EH (cell line): Measurements from ENCODE around the gene CH25H.
"Not testable (repeated sequence)": the region's sequence is repeated elsewhere in the genome, so short reads cannot be mapped to it uniquely, and the experiment has no call there.

Experiments
- DNase-seq: peaks from one replicate; pipeline ENCODE4 v3.0.0-alpha.2; 2015; ENCODE audit warnings: low read depth

CH25H gene

DNA sequence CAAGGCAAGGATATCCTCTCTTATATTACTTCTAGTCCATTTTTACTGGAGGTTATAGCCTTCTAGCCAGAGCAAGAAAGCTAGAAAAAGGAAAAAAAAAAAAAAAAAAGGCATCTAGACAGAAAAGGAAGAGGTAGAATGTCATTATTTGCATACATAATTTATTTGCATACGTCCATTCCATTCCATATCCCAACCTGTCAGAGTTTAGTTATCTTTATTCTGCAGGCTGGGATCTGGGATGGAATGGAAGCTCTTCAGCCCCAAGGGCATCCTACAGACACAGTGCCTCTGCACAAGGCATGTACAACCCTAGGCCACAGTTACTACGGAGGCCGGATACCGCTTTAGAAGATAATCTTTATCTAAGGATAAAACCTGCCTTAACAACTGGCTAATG lies 9.6 kb downstream of the CH25H start:
- DNase-seq, result no peak

DNA sequence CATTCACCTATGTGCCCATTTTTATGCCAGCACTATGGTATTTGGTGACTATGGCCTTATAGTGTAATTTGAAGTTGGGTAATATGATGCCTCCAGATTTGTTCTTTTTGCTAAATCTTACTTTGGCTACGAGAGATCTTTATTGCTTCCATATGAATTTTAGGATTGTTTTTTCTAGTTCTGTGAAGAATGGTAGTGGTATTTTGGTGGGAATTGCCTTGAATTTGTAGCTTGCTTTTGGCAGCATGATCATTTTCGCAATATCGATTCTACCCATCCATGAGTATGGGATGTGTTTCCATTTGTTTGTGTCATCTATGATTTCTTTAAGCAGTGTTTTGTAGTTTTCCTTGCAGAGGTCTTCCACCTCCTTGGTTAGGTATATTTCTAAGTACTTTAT lies 15.8 kb downstream of the CH25H start:
- not testable (repeated sequence) for DNase-seq

DNA sequence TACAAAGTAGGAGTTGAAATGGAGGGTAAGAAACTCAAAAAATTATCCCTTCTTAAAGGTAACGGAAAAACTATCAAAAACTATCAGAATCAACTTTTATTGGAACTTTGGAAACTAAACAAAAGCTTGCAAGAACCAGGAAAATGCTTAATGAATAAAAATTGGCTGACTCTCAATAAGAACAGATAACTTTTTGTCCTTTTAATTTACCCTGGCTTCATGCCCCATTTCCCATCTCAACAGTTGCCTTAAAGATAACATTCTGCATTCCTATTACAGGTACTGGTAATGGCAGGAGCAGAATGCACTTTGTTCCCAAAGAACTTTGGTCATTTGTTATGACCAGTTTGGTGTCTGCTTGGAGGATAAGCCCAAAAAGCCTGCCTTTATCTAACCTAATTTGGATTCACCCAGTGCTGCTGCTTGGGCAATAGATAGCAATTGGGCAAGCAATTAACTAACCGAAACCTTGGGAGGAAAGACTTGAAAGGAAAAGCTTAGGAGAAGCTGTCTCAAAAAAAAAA lies 17.8 kb downstream of the CH25H start:
- DNase-seq, result no peak

DNA sequence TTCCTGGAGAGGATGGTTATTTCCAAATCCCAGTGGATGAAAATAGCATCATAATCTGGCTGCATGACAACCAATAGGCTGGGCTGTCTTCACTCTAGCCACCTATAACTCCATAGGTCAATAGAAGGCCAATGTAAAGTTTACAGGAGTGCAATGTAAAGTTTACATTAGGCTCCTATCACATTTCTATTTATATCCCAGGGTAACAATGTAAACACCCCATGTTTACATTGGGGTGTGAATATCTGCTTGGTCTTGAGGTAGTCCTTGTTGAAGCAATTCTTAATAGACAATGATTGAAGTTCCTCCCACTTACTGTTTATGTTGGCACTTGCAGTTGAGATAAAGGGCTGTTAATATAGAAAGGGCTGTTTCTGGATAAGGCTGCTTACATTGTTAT lies 21.5 kb downstream of the CH25H start:
- no peak for DNase-seq

DNA sequence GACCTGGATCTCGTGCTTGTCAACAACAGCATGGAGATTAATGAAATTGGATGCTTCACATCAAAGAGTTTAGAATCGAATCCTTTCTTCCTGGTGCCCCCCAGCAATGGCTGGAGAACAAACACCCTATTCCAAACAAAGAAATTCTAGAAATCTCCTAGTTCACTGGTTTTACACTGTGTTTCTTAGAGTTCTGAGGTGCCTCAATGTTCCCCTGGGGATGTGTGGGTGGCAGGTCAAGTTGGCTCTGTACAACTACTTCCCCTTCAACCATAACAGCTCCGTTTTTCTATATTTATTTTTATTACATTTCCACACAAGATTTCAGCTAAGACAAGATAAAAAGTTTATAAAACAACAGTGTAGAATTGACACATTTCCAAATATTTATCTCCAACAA lies 22.5 kb downstream of the CH25H start:
- DNase-seq, result no peak

DNA sequence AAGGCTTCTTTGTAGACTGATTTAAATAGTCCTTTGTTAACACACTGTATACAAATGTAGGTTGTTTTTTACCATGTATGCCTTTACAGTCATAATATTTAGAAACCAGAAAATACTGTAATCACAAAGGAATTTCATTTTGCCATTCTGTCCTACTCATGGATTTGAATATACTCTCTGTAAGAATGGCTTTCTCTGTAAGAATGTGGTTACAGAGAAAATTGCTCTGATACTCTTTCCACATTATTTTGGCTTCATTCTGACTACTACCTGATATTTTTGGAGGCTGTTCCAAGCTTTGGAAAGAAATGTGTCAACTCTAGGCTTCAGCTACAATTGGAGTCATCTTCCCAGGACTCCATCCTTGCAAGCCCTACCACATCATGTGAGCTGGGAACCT lies 23.5 kb downstream of the CH25H start:
- DNase-seq, result no peak

DNA sequence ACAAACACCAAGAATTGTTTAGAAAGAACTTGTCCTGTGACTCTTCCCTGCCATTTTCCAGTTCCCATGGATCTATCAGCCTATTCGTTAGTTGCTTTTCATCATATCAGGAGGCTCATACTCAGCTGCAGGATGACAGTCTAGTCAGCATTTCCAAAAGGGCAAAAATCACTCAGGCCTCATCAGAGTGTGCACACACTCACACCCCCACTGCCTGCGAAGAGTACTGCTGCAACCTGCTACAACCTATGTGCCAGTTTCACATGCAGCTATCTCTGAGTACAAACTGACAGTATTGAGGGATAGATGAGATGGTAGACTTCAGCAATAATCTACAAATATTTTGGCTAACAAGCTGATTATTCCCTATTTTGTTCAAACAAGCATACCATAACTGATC lies 24.2 kb downstream of the CH25H start:
- DNase-seq, result no peak

DNA sequence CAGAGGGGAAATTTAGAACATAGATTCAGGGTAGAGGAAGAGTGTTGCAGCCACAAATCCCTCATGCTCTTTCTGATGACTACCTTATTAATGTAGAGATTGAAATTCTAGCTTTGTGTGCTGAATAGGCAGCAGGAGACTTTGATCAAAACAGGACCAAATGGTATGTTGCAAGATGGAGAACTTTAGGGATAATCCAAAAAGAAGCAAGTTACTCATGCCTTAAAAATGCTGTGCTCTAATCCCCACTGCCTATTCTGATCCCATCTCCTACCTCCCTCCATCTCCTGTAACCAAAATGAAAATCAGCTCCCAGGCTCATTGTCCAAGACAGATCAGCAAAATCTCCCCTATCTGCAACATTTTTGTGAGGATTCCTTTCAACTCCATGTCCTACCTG lies 31.3 kb downstream of the CH25H start:
- DNase-seq, result no peak

DNA sequence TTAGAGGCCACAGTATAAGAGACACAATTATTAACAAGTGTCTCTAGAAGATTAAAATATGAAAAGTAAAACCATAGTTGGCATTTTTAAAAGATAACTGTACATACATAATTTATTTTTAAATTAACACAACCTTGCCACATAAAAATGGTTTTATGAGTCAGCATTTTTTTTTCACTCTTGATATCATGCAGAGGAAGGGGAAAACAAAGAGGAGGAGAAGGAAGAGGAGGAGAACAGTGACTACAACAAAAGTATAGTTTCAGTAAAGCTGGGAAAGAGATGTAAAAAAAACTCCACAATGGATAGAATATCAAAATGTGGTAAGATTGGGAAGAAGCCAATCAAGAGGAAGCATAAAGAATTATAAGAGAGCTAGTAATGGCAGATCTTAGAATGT lies 34.0 kb downstream of the CH25H start:
- DNase-seq, result no peak

DNA sequence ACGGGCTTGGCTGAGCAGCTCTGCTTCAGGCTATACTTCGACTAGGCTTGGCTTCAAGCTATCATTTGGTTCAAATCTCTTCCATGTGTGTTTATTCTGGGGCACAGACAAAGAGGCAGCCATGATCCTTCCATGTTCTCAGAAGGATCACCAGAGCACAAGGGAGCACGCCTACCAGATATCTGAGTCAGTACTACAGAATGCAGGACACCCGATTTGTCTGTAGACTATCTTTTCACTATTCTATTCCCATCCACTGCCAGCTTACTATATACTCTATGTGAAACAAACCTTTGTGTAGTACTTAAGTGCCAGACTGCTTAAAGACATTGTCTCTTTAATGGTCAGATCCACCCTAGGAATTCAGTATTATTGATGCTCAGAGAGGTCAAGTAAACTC lies 35.1 kb downstream of the CH25H start:
- peak; percentile 56 for DNase-seq

DNA sequence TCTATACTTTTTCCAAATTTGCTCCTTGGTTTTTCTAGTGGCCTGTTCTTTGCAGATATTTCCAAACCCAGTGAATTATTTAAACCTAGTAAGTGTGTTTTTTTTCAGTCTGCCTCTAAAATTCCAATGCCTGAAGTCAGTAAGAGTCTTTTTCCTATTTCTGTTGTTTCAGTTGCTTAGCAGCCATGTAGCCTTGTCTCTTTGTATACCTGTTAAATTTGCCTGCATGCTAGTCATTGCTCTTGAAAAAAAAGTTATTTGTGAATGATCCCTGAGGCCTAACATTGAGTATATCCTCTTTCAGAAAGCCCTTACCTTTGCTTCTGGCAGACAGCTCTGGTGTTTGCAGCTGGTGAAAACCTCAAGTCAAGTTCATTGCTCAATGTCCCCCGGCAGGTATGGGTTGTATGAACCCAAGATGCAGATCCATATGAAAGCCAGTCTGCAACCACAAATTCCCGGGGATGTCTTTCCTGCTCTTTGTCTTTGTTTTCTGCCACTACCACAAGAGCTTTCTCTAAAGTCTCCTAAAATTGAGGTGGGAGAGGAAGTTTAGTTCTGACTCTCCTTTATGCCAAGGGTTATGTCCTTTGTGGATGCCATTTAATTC lies 35.7 kb downstream of the CH25H start:
- peak; percentile 29 for DNase-seq

DNA sequence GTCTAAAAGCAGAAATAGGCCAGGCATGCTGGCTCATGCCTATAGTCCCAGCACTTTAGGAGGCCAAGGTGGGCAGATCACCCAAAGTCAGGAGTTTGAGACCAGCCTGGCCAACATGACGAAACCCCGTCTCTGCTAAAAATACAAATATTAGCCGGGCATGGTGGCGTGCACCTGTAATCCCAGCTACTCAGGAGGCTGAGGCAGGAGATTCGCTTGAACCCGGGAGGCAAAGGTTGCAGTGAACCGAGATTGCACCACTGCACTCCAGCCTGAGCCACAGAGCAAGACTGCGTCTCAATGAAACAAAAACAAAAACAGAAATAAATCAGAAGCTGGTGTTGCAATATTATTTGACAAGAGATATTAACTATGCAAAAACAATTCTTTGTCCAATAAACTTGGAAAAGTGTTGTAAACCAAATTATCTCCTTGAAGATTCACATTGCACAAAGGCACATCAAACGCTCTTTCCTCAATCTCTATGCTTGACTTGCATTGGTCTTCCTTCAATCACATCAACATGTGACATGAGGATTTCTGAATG lies 38.7 kb downstream of the CH25H start:
- DNase-seq, result not testable (repeated sequence)

DNA sequence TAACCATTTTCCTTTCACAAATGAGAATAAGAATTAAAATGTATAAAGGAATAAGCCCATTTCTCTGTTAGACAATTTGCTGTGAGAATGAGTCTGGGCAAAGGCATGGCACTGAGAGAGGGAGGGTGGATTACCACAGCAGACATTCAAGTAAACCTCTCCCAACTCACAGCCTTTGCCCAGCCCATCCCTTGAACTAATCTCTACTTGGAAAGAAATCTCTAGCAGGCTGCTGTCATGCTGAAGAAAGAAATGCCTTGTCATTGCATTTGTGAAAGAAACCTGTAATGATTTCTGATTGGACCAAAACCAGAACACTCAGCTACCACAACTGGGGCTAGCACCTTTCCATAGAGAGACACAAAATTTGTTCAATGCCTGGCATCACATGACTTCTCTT lies 39.2 kb downstream of the CH25H start:
- no peak for DNase-seq

DNA sequence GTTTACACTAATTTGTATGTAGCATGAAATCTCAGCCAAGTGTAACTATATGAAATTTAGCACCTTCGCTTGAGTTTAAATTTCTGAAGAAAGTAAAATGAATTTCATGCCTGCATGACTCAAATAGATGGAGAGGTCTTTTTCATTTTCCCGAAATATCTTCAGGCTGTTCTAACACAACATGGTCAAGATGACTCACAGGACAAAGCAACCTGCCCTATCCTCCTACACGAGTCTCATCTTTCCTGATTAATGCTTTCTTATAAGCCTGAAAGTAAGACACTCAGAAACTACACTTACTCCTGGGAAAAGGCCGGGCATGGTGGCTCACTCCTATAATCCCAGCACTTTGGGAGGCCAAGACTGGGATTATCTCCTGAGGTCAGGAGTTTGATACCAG lies 41.2 kb downstream of the CH25H start:
- DNase-seq, result peak; percentile 48

DNA sequence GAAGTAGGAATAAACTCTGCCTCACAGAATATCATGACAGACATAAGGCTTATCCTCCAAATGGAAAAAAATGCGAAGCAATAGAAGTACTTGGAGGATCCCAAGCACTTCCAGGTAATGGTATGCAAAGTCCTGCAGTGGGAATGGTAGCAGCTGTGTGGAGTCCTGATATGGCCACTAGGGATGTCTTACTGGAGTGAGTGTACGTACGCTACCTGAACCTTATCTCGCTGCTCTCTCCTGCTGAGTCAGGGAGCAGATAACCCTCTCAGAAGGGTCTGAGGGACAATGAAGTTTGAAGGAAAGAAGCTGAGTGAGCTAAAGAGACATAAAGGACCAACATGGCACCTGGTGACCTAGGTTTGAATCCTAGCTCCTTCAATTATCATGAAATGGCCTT lies 42.2 kb downstream of the CH25H start:
- no peak for DNase-seq

DNA sequence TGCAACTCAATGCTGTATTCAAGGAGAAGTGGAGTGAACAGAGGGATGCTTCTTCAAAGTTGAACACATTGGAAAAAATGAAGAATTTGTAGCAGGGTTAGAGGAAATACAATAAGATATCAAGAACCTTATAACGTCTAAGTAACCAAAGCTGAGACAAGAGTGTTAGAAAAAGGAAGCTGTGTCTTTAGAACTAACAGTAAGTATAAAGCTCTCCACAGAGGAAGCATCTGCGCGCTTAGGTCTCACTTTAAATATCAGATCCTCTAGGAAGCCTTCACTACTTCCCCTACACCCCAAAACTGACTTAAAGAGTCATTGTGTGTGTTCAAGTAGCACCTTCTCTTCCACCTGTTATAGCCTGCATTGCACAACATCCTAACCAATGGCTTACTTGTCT lies 43.0 kb downstream of the CH25H start:
- no peak for DNase-seq

DNA sequence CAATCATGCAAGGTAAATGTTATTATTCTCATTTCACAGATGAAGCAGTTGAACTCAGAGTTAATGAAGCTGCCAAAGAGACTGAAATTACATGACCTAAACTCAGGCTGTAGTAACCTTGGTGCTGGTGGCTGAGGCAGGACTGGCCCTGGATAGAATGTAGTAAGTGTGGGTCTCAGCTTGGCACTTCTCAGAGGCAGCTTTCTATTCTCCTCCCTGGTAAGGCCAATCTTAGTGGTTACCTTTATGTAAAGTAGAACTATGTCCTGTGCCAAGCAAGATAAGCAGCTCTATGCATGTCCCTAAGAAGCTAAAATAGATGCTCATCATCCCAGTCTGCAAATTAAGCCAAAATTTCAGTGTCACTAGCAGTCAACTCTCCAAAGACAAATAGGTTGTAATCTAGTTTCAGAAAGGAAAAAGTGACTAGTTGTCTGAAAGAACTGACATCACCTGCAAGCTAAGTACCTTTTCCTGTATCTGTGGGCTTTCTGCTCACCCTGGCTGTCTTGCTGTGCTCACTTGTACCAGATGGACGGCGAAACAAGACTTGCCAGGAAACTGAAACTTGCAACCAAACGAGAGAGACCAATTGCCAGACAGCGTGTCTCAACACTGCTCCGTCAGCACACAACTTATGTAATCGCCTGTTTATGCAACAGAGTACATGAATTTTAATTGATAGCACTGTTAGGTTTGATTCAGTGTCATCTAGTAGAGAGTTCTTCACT lies 43.7 kb downstream of the CH25H start:
- no peak for DNase-seq

DNA sequence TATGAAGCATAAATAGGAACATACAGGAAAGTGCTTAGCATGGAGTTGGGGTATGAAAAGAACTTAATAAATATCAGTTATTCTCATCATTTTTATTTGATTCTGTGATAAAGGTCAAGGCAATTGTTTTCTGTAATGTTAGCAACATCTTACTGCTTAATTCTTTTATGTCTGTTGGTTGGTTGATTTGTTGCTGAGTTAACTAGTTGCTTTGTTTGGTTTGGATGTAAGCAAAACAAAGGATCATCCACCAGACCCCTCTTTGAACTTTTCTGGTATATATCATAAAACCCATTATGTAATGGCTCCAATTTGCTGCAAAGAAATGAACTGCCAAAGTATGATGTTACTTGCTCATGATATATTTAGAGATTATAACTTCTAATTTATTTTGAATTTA lies 44.5 kb downstream of the CH25H start:
- no peak for DNase-seq

DNA sequence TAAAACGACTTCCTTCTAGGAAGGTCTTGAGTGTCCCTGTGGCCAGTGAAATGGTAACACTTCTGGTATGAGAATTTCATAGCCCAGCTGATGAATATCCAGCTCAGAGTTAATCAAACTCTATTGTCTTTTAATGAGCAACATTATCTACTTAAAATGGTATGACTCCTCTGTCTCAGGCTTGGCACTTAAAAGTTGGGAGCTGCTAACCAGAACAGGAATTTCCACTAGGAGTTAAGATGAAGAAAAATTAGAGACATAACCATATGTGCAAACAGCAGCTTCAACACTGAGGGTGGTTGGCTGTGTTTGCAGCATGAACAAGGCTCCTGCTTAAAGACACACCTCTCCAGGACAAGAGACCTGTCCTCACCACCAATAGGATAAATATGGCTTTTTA lies 46.8 kb downstream of the CH25H start:
- DNase-seq, result no peak

DNA sequence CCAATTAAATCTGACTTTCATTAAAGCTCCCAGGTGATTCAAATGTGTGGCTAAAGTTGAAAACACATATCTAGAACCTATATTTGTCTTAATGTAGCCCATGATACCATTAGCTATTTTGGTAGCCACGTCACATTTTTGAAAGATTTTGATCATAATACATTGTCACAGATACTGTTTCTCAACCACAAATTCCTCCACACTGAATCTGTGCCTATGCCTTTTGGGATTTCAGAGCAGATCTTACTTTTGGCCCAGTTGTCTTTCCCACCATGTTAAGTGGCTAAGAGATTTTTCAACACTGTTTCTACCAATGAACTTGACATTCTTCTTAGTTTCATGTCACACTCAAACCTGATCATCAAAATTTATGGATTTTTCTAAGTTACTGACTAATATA lies 47.4 kb downstream of the CH25H start:
- DNase-seq, result peak; percentile 27

DNA sequence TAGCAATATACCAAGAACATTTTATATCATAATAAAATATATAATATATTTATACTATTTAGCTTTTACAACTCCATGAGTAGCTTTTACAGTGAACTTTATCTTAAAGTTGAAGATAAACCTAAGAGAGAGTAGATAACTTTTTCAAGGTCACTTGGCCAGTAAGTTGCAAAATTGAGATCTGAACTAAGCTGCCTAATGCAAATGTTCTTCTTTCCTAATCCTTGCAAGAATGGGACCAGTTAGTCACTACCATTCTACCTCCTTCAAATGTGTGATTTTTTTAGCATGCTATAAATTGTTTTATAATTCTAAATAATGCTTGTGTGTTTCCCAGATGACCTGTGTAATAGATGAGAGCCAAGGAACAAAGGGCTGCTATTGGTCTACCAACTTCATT lies 47.8 kb downstream of the CH25H start:
- no peak for DNase-seq

DNA sequence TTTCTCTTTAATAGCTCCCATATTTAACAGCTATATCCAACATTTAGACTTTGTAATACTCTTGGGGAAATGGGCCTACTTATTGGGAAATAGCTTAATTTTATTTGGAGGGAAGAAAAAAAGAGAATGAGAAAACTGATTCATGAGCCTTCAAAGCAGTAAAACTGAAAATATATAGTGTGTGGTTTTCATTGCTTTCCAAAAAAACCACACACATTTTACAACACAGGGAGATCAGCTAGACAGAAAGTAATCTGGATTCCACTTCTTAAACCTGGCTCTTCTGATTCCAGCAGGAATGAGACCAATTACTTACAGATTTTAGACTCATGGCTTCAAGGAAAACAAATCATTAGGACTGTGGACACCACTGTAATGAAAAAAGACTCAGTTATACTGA lies 48.7 kb downstream of the CH25H start:
- DNase-seq, result peak; percentile 85

DNA sequence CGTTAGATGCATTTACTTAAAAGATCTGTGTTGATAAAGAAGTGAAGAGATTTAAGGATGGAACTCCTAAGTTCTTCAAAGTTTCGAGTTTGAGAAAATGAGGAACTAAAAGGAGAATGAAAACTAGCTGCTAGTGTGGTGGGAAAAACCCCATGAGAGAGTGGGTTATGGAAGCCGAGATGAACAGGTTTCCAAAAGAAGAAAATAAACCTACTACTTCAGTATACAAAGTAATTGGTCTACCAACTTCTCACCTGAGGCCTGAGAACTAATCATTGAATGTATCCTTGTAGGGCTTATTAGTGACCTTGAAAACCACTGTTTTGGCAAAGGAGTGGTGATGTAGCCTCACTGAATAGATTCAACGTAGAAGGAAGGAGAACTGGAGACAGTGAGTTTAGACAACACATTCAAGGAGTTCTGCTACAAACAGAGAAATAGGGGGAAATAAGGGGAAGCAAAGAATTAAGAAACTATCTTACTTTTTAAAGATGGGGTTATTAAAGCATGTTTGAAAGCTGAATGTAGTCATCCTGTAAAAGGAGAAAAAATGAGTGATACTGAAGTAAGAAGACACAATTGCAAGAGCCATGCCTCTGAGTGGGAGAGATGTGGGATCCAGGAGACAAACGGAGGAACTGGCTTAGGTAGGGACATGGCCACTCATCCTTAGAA lies 50.8 kb downstream of the CH25H start:
- no peak for DNase-seq
